Esophagus muscularis mucosa (tissue), 4 donors: ENCODE measurements around the gene AFF3.

Source experiments
- EP300 ChIP-seq: sonication (generic); formaldehyde crosslinking; IDR thresholded peaks from one replicate; pipeline ENCODE4 v1.6.1; 2017; ENCODE audit warnings: antibody characterized with exemption
- POLR2A ChIP-seq: fragments of 450-650 bp; IDR thresholded peaks from one replicate; pipeline ENCODE4 v1.6.1; 2017; ENCODE audit warnings: antibody characterized with exemption, moderate library complexity, mild to moderate bottlenecking, low read depth
- POLR2AphosphoS5 ChIP-seq, 2 donors: sonication (generic); formaldehyde crosslinking; IDR thresholded peaks; one replicate each; pipeline ENCODE4 v1.6.1; 2017; ENCODE audit warnings: antibody characterized with exemption in 2 of 2
- TF ChIP-seq, protein P1 (sequence below), 3 experiments: fragments of 200-600 bp in 2 of 3; fragments of 450-650 bp in 1 of 3; sonication (generic) in 2 of 3; IDR thresholded peaks; one replicate each; pipeline ENCODE4 v1.5.1; 2017 to 2019; ENCODE audit warnings: antibody characterized with exemption in 3 of 3, mild to moderate bottlenecking in 2 of 3, moderate library complexity in 1 of 3

DNA sequence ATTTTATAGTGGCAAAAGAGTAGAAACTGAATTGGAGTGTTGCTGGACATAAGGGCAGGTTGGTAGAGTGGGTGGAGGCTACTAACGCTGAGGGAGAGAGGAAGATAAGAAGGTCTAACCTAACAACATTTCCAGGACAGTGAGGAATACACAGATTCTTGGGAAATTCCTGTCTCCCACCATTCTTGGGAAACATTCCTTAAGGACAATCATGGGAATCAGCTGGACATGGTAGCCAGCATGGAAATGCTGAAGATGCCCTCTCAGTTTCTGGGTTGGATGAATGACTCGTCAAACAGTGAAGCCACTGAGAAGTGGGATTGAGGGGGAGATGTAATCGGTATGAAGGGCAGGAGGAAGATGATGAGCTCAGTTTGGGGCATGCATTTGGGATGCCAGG lies 265.4 kb downstream of the AFF3 start:
- no peak for TF ChIP-seq POLR2A
- TF ChIP-seq, protein P1, sequence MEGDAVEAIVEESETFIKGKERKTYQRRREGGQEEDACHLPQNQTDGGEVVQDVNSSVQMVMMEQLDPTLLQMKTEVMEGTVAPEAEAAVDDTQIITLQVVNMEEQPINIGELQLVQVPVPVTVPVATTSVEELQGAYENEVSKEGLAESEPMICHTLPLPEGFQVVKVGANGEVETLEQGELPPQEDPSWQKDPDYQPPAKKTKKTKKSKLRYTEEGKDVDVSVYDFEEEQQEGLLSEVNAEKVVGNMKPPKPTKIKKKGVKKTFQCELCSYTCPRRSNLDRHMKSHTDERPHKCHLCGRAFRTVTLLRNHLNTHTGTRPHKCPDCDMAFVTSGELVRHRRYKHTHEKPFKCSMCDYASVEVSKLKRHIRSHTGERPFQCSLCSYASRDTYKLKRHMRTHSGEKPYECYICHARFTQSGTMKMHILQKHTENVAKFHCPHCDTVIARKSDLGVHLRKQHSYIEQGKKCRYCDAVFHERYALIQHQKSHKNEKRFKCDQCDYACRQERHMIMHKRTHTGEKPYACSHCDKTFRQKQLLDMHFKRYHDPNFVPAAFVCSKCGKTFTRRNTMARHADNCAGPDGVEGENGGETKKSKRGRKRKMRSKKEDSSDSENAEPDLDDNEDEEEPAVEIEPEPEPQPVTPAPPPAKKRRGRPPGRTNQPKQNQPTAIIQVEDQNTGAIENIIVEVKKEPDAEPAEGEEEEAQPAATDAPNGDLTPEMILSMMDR (IDR thresholded peaks at IDR 0.05), result no peak
- no peak for TF ChIP-seq EP300
- TF ChIP-seq POLR2AphosphoS5 (IDR thresholded peaks at IDR 0.05), result no peak
